Keratinocyte (primary cell): ENCODE data around the gene FBXO15.

Experiments
- EZH2 ChIP-seq: IDR thresholded peaks from one replicate; pipeline ENCODE4 v1.6.1; 2012; ENCODE audit warnings: inconsistent platforms, mild to moderate bottlenecking, low read length, moderate library complexity
- TF ChIP-seq, protein P1 (sequence below), 3 experiments: IDR thresholded peaks in 1 of 3; conservative IDR thresholded peaks in 1 of 3; optimal IDR thresholded peaks in 1 of 3; 2 replicates in 2 of 3; 3 replicates in 1 of 3; pipeline versions ENCODE3 to v1.5.1; 2011; ENCODE audit warnings: low read length in 3 of 3, mild to moderate bottlenecking in 3 of 3, moderate library complexity in 2 of 3, control low read depth in 1 of 3, inconsistent platforms in 1 of 3; ENCODE audit not compliant: insufficient read depth in 2 of 3; ENCODE audit errors: extremely low read depth in 1 of 3

DNA sequence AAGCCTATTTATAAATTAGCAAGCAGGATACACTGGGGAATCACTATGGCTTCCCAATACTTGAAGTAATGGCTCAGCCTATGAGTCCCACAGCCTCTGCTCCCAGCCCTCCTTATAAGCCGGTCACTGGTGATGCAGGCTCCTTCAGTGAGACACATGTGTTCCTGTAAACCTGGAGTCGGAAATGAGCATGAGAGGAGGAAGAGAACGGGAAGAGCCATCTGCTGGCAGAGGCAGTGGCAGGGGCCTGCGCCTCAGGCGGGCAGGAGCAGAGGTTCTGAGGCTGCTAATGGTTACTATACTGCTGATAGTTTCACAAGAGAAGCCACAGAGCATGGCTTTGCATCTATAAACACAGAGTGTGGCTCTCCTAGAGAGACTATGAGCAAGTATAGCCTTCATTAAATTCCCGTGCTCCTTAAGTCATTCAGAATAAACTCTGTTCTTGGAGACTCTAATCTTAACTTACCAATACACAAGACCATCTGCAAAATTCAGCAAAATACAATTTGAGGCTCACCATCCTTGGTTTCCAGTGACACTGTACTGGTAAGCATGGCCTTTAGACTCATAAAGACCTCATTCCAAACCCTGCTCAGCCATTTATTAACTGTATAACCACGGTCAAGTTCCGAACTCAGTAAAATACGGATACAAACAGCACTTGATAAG is 63.3 kb downstream of the FBXO15 start:
- TF ChIP-seq, protein P1, sequence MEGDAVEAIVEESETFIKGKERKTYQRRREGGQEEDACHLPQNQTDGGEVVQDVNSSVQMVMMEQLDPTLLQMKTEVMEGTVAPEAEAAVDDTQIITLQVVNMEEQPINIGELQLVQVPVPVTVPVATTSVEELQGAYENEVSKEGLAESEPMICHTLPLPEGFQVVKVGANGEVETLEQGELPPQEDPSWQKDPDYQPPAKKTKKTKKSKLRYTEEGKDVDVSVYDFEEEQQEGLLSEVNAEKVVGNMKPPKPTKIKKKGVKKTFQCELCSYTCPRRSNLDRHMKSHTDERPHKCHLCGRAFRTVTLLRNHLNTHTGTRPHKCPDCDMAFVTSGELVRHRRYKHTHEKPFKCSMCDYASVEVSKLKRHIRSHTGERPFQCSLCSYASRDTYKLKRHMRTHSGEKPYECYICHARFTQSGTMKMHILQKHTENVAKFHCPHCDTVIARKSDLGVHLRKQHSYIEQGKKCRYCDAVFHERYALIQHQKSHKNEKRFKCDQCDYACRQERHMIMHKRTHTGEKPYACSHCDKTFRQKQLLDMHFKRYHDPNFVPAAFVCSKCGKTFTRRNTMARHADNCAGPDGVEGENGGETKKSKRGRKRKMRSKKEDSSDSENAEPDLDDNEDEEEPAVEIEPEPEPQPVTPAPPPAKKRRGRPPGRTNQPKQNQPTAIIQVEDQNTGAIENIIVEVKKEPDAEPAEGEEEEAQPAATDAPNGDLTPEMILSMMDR (optimal IDR thresholded peaks at IDR 0.05 in 1 of 3, IDR thresholded peaks at IDR 0.05 in 1 of 3, conservative IDR thresholded peaks at IDR 0.05 in 1 of 3; ENCODE audit: extremely low read depth in 1 of 3, insufficient read depth in 2 of 3, low read length in 3 of 3) = no peak
- no peak for TF ChIP-seq EZH2
